GM13977 (cell line): ENCODE measurements around the gene TGM2.

Experiments
- DNase-seq: peaks from one replicate; pipeline ENCODE4 v3.0.0; 2012; ENCODE audit warnings: low spot score
- in situ Hi-C: fragments of 300-500 bp; cut with MboI; formaldehyde crosslinking; loops from one replicate; pipeline ENCODE4 v1.12.0; 2022; ENCODE audit warnings: low sequenced_read_pairs, low pct_unique_long_range_greater_than_20kb, mixed read lengths, inconsistent platforms; ENCODE audit not compliant: unreplicated experiment
- TF ChIP-seq, protein P1 (sequence below): IDR thresholded peaks from 2 replicates; pipeline ENCODE4 v1.5.1; 2012; ENCODE audit warnings: mild to moderate bottlenecking, control low read depth; ENCODE audit not compliant: insufficient read depth; ENCODE audit errors: extremely low read depth, missing control alignments

Gene TGM2

DNA sequence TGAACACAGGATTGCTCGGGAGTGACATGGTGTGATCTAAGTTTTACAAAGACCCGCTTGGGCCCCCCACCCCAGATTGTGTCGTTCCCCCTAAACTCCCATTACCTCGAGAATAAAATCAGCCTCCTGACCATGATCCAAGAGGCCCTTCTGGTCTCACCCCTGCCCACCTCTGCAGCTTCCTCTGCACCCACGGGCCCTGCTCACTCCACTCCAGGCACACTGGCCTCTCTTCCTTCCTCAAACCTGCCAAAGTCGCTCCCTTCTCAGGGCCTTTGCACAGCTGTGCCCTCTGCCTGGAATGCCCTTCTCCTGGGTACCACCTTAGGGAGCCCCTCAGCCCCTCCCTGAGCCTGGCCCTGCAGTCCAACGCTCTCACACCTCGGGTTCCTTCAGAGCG, 17.9 kb downstream of the TGM2 start:
- no peak for DNase-seq
- in situ Hi-C loops = no loop called here
- TF ChIP-seq, protein P1, sequence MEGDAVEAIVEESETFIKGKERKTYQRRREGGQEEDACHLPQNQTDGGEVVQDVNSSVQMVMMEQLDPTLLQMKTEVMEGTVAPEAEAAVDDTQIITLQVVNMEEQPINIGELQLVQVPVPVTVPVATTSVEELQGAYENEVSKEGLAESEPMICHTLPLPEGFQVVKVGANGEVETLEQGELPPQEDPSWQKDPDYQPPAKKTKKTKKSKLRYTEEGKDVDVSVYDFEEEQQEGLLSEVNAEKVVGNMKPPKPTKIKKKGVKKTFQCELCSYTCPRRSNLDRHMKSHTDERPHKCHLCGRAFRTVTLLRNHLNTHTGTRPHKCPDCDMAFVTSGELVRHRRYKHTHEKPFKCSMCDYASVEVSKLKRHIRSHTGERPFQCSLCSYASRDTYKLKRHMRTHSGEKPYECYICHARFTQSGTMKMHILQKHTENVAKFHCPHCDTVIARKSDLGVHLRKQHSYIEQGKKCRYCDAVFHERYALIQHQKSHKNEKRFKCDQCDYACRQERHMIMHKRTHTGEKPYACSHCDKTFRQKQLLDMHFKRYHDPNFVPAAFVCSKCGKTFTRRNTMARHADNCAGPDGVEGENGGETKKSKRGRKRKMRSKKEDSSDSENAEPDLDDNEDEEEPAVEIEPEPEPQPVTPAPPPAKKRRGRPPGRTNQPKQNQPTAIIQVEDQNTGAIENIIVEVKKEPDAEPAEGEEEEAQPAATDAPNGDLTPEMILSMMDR = no peak

DNA sequence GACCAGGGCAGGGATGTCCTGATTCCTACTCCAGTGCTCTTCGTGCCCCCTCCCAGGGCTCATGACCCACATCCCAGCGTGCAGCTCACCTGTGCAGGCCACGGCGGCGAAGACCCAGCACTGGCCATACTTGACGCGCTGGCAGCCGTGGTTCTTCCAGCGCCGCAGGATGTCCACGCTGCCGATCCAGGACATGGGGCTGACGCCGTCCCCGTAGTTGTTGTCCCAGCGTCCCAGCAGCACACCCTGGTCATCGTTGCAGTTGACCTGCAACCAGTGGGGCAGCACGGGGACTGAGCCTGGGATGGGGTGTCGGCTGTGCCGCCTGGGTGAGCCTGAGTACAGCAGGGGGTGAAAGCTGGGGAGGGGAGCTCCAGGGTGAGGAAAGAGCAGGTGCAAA, 18.4 kb downstream of the TGM2 start:
- in situ Hi-C loops = no loop called here
- DNase-seq = no peak
- TF ChIP-seq, protein P1 = no peak

DNA sequence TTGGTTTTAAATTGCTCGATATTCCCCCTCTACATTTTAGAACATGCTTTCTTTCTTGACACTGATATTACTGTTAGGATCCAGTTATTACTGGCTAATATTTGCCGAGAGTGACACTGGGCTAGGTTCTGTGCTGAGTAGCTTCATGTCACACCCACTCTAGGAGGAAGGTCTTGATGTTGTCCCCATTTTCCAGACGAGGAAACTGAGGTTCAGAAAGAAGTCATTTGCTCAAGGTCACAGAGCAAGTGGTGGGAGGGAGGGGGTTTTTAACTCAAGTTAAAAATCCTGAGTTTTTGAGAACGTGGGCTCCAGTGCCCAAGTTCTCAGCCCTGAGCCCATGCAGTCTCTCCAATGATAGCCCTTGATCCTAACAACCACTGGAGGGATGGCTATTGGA, 18.9 kb downstream of the TGM2 start:
- in situ Hi-C loops = no loop called here
- no peak for DNase-seq
- TF ChIP-seq, protein P1 = no peak

DNA sequence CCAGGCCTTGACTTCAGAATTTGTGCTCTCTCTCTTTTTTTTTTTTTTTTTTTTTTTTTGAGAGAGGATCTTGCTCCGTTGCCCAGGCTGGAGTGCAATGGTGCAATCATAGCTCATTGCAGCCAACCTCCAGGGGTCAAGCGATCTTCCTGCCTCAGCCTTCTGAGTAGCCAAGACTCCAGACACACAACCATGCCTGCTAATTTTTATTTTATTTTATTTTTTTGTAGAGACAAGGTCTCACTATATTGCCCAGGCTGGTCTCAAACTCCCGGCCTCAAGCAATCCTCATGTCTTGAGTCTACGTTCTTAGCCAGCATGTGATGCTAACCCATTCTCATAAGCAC, 19.4 kb downstream of the TGM2 start:
- in situ Hi-C loops = no loop called here
- no peak for DNase-seq
- TF ChIP-seq, protein P1 = no peak

DNA sequence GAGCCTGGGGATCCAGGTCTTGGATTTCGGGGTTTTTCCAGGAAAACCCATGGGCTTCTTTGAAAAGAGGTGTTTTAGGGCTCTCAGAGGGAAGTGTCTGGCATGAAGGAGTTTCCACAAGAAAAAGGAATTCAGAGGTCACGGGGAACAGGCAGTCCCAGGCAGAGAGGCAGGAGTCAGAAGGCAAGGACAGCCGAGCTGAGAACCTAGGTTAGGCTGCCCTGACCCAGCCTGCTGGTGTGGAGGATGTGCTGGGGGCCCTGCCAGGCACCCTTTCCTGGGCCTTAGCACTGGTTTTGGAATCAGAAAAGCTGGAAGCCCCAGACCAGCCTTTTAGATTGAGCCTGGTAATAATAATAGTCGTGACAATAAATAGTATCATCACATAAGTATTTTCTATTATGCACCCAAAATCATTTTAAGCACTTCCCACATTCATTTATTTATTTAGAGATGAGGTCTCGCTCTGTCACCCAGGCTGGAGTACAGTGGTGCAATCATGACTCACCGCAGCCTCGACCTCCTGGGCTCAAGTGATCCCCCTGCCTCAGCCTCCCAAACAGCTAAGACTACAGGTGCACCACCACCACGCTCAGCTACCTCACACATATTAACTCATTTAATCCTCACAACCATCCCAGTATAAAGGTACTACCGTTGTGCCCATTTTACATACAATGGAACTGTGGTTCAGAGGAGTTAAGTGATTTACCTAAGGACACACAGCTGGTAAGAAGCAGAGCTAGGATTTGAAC, 19.9 kb downstream of the TGM2 start:
- in situ Hi-C loops = no loop called here
- TF ChIP-seq, protein P1 = no peak
- DNase-seq = no peak

DNA sequence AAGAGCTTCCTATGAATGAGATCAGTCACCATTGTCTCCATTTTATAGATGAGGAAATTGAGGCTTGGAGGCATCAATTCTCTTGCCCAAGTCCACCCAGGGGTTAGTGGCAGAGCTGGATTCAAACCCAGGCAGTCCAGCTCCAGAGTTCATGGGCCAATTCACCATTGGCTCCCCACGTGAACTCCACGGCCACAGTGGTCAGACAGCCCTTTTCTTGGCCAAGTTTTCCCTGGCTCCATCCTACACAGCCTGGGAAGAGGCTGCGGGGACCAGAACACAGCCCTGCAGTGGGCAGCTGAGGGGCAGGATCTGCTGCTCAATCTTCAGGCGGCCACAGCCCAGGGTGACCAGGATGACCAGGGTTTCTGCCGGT, 20.5 kb downstream of the TGM2 start:
- TF ChIP-seq, protein P1 = no peak
- in situ Hi-C loops = no loop called here
- no peak for DNase-seq
